Activated CD4-positive, alpha-beta T cell treated with anti-CD3 and anti-CD28 coated beads, Interleukin-2, amount 10 ng/mL, durations not matched to agents 7 days and 5 days (primary cell): ENCODE data around the gene GPC3. TPM values are rescaled to one million over a fixed set of nuclear protein-coding genes. Genes with fewer than 3 reads are reported as not detected.

Experiments
- CTCF ChIA-PET: fragments of 350-600 bp; sonication (Branson Sonifier 250); formaldehyde crosslinking; loops from one replicate; lab custom pipeline; 2021; ENCODE audit warnings: antibody characterized with exemption; lab: Charles Lee
- POLR2A ChIA-PET: fragments of 350-600 bp; sonication (Branson Sonifier 250); formaldehyde crosslinking; loops from one replicate; lab custom pipeline; 2021; ENCODE audit warnings: antibody characterized with exemption; lab: Charles Lee
- DNase-seq: peaks from one replicate; pipeline ENCODE4 v3.0.0-alpha.2; 2020
- H3K27ac Mint-ChIP-seq: one replicate; pipeline ENCODE4 v1.8.0; 2021; ENCODE audit warnings: mild to moderate bottlenecking, moderate library complexity, mixed read lengths
- H3K27me3 Mint-ChIP-seq: one replicate; pipeline ENCODE4 v1.8.0; 2021; ENCODE audit warnings: mixed read lengths
- H3K36me3 Mint-ChIP-seq: one replicate; pipeline ENCODE4 v1.8.0; 2021; ENCODE audit warnings: low read depth, mixed read lengths
- H3K4me1 Mint-ChIP-seq: one replicate; pipeline ENCODE4 v1.8.0; 2021; ENCODE audit warnings: mixed read lengths
- H3K4me3 Mint-ChIP-seq: one replicate; pipeline ENCODE4 v1.8.0; 2021; ENCODE audit warnings: mild to moderate bottlenecking, moderate library complexity, mixed read lengths
- H3K9me3 Mint-ChIP-seq: one replicate; pipeline ENCODE4 v1.8.0; 2021; ENCODE audit warnings: mixed read lengths
- total RNA-seq, 2 experiments: library from RNA; stranded (reverse); gene quantifications; one replicate each; pipeline ENCODE4 v1.2.3, GENCODE V29; 2021

The GPC3 gene
- total RNA-seq, 2 experiments from 2014 or later = 0.81 to 1.0 TPM

DNA sequence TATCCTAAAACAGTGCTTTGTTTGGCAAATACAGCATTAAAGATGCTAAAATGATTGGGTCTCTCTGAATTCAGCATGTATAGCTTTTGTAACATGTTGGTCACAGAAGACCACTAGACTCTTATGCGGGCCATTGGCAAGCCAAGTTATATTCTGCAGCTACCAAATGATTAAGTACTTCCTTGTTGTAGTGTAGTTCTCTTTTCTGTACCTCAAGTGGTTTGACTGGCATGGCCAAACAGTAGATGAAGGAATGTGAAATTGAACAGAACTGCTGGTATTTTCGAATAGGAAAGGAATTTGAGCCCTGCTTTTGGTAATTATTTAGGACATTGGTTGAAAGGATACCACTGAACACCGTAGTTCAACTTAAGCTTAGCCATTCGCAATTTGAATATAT lies 376.2 kb downstream of the GPC3 start:
- Mint-ChIP-seq H3K27ac (no peak overlapping the region), H3K9me3 (no peaks in the 10 kb centered on the region)
- CTCF ChIA-PET = no interaction called here

DNA sequence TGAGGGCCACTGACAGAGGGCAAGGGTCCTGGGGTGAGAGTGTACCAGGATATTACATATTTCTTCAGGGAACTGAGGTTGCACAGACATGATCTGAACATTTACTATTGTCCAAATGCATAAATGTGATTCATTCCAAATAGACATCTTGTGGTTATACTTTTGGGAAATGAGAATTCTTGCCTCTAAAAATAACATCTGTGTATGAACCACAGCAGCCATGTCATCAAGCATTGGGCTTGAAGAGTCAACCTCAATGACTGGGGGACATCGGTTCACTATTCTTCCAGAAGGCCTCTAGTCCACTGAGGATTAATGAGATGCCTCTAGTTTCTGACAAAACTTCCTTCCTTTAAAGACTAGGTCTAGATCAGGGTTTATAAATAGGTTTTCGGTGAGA lies 377.0 kb downstream of the GPC3 start:
- no peak for DNase-seq
- Mint-ChIP-seq H3K9me3 (no peaks in the 10 kb centered on the region), H3K4me3 (no peak overlapping the region), H3K27me3 (no peaks in the 10 kb centered on the region), H3K4me1 (no peaks in the 10 kb centered on the region), H3K36me3 (no peaks in the 10 kb centered on the region), H3K27ac (no peak overlapping the region)
- POLR2A ChIA-PET = no interaction called here
- CTCF ChIA-PET = no interaction called here

More for the DNA sequence above, 376.2 kb downstream of the GPC3 start:
- no peak for DNase-seq
- Mint-ChIP-seq H3K27me3 (peaks cover 2% of the 10 kb centered on the region), H3K4me1 (no peaks in the 10 kb centered on the region), H3K36me3 (no peaks in the 10 kb centered on the region), H3K4me3 (no peak overlapping the region)
- POLR2A ChIA-PET = no interaction called here

- POLR2A ChIA-PET = no interaction called here
- H3K9me3 Mint-ChIP-seq = no peaks in the 10 kb centered on the region
- no peak for DNase-seq
- CTCF ChIA-PET = no interaction called here
- H3K27ac Mint-ChIP-seq = no peak overlapping the region
- H3K4me3 Mint-ChIP-seq = no peak overlapping the region
- no peaks in the 10 kb centered on the region for H3K27me3 Mint-ChIP-seq
- no peaks in the 10 kb centered on the region for H3K4me1 Mint-ChIP-seq
- no peaks in the 10 kb centered on the region for H3K36me3 Mint-ChIP-seq
Observed at GRCh38 chrX:133607419-133608348, 377.7 kb downstream of the GPC3 start.

DNA sequence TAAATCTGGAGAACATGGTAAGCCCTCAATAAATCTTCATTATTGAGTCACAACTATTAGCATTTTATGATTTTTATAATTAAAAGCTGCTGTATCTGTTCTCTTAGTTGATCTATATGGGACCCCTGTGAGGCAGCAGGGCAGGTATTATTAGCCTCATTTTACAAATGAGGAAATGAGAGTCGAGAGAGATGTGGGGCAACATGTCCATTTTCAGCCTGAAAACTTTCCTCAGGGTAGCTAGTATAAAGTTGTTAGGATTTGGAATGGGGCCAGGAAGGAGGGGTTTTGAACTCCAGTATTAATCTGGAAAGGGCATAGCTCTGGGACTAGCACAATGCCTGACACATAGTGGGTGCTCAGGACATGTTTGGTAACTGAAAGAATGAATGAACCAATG lies 378.4 kb downstream of the GPC3 start:
- ChIA-PET CTCF (interaction anchor here (0.7 kb wide), 1 partner anchor 9 kb away, joined by 3 read pairs; no protein-coding TSS in a partner anchor), POLR2A (no interaction called here)
- DNase-seq = no peak
- Mint-ChIP-seq H3K27me3 (no peaks in the 10 kb centered on the region), H3K4me3 (no peak overlapping the region), H3K27ac (no peak overlapping the region), H3K9me3 (no peaks in the 10 kb centered on the region), H3K36me3 (no peaks in the 10 kb centered on the region), H3K4me1 (no peaks in the 10 kb centered on the region)

DNA sequence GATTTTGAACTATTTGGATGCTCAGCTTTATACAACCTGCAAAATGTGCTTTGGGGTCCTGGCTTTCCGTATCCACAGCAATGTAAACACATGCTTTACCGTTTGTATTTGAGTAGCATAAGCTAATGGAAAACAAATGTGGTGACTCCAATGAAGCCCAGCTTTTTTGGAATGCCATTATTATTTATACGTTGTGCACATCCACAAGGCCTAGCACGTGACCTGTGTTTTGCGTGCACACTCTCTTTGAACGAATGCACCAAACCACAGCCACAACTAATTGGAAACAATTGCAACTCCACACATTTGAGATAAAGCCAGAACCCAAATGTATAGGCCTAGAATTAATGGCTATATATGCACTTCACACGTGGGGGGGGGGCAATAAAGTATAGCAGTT lies 380.6 kb downstream of the GPC3 start:
- CTCF ChIA-PET = no interaction called here

DNA sequence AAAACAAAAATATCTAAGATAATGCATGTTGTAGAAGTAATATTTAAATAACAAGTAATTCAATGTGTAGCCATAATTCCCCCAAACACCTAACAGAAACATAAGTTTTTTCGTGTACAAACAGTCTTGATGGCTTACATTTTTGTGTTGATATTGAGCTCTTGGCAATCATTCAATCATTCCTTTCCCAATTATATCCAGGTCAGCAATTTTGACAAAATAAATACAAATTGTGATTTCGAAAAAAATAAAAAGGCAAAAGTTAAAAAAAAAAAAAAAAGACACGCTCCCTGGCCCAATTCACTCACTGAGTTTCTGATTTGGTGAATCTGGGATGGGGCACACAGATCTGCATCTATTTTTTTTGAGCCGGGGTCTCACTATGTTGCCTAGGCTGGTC lies 382.5 kb downstream of the GPC3 start:
- Mint-ChIP-seq H3K9me3 (no peaks in the 10 kb centered on the region), H3K27me3 (no peaks in the 10 kb centered on the region), H3K27ac (no peak overlapping the region), H3K4me3 (no peak overlapping the region), H3K4me1 (peaks cover 10% of the 10 kb centered on the region), H3K36me3 (no peaks in the 10 kb centered on the region)
- POLR2A ChIA-PET = no interaction called here
- DNase-seq = no peak
- CTCF ChIA-PET = no interaction called here

More for the DNA sequence above, 380.6 kb downstream of the GPC3 start:
- Mint-ChIP-seq H3K36me3 (no peaks in the 10 kb centered on the region), H3K27me3 (no peaks in the 10 kb centered on the region), H3K4me3 (no peak overlapping the region), H3K4me1 (no peaks in the 10 kb centered on the region), H3K9me3 (no peaks in the 10 kb centered on the region), H3K27ac (no peak overlapping the region)
- no peak for DNase-seq
- POLR2A ChIA-PET = no interaction called here

- H3K4me3 Mint-ChIP-seq = no peak overlapping the region
- DNase-seq = no peak
- no peaks in the 10 kb centered on the region for H3K36me3 Mint-ChIP-seq
- H3K9me3 Mint-ChIP-seq = no peaks in the 10 kb centered on the region
- H3K27ac Mint-ChIP-seq = no peak overlapping the region
- H3K4me1 Mint-ChIP-seq = peaks cover 10% of the 10 kb centered on the region
- no peaks in the 10 kb centered on the region for H3K27me3 Mint-ChIP-seq
- CTCF ChIA-PET = no interaction called here
- POLR2A ChIA-PET = no interaction called here
Observed at GRCh38 chrX:133601116-133601515, 384.3 kb downstream of the GPC3 start.

DNA sequence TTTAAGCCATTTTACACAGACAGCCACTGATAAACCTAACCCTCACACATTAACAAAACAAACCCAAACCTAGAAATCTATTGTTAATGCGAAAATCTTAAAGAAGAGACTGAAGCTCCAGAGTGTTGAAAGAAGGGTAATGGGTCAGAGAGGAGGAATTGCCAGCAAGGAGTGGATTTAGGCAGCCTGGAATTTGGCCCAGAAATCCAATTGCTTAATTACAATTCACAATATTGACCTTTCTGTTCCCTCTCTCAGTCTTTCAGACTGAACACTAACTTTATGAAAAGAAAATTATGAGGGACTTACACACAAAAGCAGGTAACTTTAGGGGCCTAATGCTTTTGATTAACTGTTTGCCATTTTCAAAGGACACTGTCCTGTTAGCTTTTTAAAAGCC lies 384.9 kb downstream of the GPC3 start:
- no peak overlapping the region for H3K27ac Mint-ChIP-seq
- H3K4me1 Mint-ChIP-seq = peaks cover 10% of the 10 kb centered on the region
- ChIA-PET CTCF (interaction anchor here (0.7 kb wide), 1 partner anchor 301 kb away, joined by 3 read pairs; no protein-coding TSS in a partner anchor), POLR2A (no interaction called here)
- no peaks in the 10 kb centered on the region for H3K36me3 Mint-ChIP-seq
- H3K27me3 Mint-ChIP-seq = no peaks in the 10 kb centered on the region
- H3K9me3 Mint-ChIP-seq = no peaks in the 10 kb centered on the region
- no peak overlapping the region for H3K4me3 Mint-ChIP-seq
- no peak for DNase-seq

DNA sequence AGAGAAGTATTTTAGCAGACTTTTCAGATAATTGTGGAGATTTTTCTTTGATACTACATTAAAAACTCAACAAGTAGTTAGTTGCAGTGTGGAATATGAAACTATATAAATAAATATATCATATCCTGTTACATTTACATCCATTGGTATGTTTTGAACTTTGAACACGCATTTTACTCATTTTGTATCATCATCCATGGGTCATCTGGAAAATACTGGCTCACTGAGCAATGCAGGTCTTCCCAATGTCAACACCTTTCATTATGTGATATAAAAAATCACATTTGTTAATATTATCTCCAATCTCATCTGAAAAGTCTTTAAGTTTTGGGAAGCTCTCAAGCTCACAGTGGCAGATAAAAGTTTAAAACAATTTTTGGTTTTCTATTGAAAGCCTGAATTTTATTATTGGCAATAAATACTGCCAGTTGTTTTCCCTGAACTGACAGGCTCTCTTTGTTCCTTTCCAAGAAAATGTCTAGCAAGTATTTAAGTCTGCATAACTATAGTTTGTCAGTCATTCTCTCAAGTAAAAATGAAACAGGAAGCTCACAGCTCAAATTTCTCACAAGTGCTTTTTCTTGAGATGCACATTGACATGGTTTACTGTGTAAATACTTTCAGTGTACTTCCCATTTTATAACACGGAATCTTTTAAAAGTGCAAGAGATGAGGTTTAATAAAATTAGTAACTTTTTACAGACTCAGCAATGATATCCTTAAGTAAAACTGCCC lies 386.6 kb downstream of the GPC3 start:
- no peak overlapping the region for H3K4me3 Mint-ChIP-seq
- H3K27me3 Mint-ChIP-seq = no peaks in the 10 kb centered on the region
- POLR2A ChIA-PET = no interaction called here
- H3K4me1 Mint-ChIP-seq = peaks cover 10% of the 10 kb centered on the region
- H3K27ac Mint-ChIP-seq = no peak overlapping the region
- DNase-seq = no peak
- no peaks in the 10 kb centered on the region for H3K9me3 Mint-ChIP-seq
- CTCF ChIA-PET = interaction anchor here (0.6 kb wide), 1 partner anchor 590 kb away, joined by 3 read pairs; no protein-coding TSS in a partner anchor
- H3K36me3 Mint-ChIP-seq = no peaks in the 10 kb centered on the region

- no peaks in the 10 kb centered on the region for H3K36me3 Mint-ChIP-seq
- no peaks in the 10 kb centered on the region for H3K27me3 Mint-ChIP-seq
- H3K4me3 Mint-ChIP-seq = no peak overlapping the region
- peaks cover 6% of the 10 kb centered on the region for H3K4me1 Mint-ChIP-seq
- POLR2A ChIA-PET = no interaction called here
- DNase-seq = no peak
- H3K9me3 Mint-ChIP-seq = no peaks in the 10 kb centered on the region
- CTCF ChIA-PET = no interaction called here
- no peak overlapping the region for H3K27ac Mint-ChIP-seq
Observed at GRCh38 chrX:133594156-133594555, 391.2 kb downstream of the GPC3 start.

GRCh38 chrX:133593531-133593930 lies 391.9 kb downstream of the GPC3 start:
- Mint-ChIP-seq H3K9me3 (no peaks in the 10 kb centered on the region), H3K27ac (no peak overlapping the region), H3K36me3 (no peaks in the 10 kb centered on the region), H3K27me3 (no peaks in the 10 kb centered on the region), H3K4me3 (no peak overlapping the region), H3K4me1 (no peaks in the 10 kb centered on the region)
- DNase-seq = no peak
- ChIA-PET CTCF (no interaction called here), POLR2A (no interaction called here)

- H3K9me3 Mint-ChIP-seq = no peaks in the 10 kb centered on the region
- H3K27ac Mint-ChIP-seq = no peak overlapping the region
- H3K36me3 Mint-ChIP-seq = no peaks in the 10 kb centered on the region
- no peaks in the 10 kb centered on the region for H3K27me3 Mint-ChIP-seq
- ChIA-PET CTCF (no interaction called here), POLR2A (no interaction called here)
- DNase-seq = no peak
- no peak overlapping the region for H3K4me3 Mint-ChIP-seq
- H3K4me1 Mint-ChIP-seq = no peaks in the 10 kb centered on the region
Observed at GRCh38 chrX:133590703-133591505, 394.5 kb downstream of the GPC3 start.
